Fibroblast of skin of left biceps (primary cell): ENCODE data around the gene SMKR1.
A peak's percentile ranks its signal among the peaks of the same experiment; 100 is the strongest.
"Not testable (repeated sequence)": the region's sequence is repeated elsewhere in the genome, so short reads cannot be mapped to it uniquely, and the experiment has no call there.

Experiments
- DNase-seq, 2 experiments: peaks; one replicate each; pipeline ENCODE4 v3.0.0-alpha.2; 2013; ENCODE audit warnings: low read depth in 2 of 2

SMKR1 gene

GRCh38 chr7:129525225-129525862 lies 23.0 kb downstream of the SMKR1 start:
- no peak for DNase-seq

- DNase-seq: no peak
Observed at GRCh38 chr7:129529643-129530042, 27.3 kb downstream of the SMKR1 start.

GRCh38 chr7:129530795-129531391 lies 28.6 kb downstream of the SMKR1 start:
- peak; percentile 31 to 35 for DNase-seq

- no peak for DNase-seq
Observed at GRCh38 chr7:129531721-129532120, 29.4 kb downstream of the SMKR1 start.

- DNase-seq: no peak
Observed at GRCh38 chr7:129532375-129532774, 30.0 kb downstream of the SMKR1 start.

GRCh38 chr7:129534558-129535274 lies 32.4 kb downstream of the SMKR1 start:
- not testable (repeated sequence) for DNase-seq

GRCh38 chr7:129535896-129536295 lies 33.6 kb downstream of the SMKR1 start:
- DNase-seq: no peak

- no peak for DNase-seq
Observed at GRCh38 chr7:129536323-129536722, 34.0 kb downstream of the SMKR1 start.

GRCh38 chr7:129538790-129539189 lies 36.5 kb downstream of the SMKR1 start:
- no peak for DNase-seq

GRCh38 chr7:129540340-129540739 lies 38.0 kb downstream of the SMKR1 start:
- DNase-seq: no peak

GRCh38 chr7:129544700-129545099 lies 42.4 kb downstream of the SMKR1 start:
- DNase-seq: no peak

- DNase-seq: no peak
Observed at GRCh38 chr7:129550693-129551360, 48.5 kb downstream of the SMKR1 start.

- DNase-seq: no peak
Observed at GRCh38 chr7:129553899-129554461, 51.6 kb downstream of the SMKR1 start.

GRCh38 chr7:129556607-129557133 lies 54.3 kb downstream of the SMKR1 start:
- no peak for DNase-seq

- DNase-seq: no peak
Observed at GRCh38 chr7:129557686-129558481, 55.6 kb downstream of the SMKR1 start.

GRCh38 chr7:129559564-129559963 lies 57.2 kb downstream of the SMKR1 start:
- no peak for DNase-seq

GRCh38 chr7:129560831-129561230 lies 58.5 kb downstream of the SMKR1 start:
- DNase-seq: no peak

- no peak for DNase-seq
Observed at GRCh38 chr7:129561677-129562359, 59.5 kb downstream of the SMKR1 start.
